Activated CD4-positive, CD25-positive, alpha-beta regulatory T cell treated with anti-CD3 and anti-CD28 coated beads, Interleukin-2, amount 50 U/mL, for 24 hours (primary cell): Measurements from ENCODE around the gene ENDOV.

Experiments used
- ATAC-seq, 2 donors: fragments of 150-1000 bp; cut with Tn5 transposase; one replicate each; pipeline ENCODE4 v1.10.0; 2021; ENCODE audit warnings: mild to moderate bottlenecking in 1 of 2, moderate library complexity in 1 of 2

ENDOV gene

DNA sequence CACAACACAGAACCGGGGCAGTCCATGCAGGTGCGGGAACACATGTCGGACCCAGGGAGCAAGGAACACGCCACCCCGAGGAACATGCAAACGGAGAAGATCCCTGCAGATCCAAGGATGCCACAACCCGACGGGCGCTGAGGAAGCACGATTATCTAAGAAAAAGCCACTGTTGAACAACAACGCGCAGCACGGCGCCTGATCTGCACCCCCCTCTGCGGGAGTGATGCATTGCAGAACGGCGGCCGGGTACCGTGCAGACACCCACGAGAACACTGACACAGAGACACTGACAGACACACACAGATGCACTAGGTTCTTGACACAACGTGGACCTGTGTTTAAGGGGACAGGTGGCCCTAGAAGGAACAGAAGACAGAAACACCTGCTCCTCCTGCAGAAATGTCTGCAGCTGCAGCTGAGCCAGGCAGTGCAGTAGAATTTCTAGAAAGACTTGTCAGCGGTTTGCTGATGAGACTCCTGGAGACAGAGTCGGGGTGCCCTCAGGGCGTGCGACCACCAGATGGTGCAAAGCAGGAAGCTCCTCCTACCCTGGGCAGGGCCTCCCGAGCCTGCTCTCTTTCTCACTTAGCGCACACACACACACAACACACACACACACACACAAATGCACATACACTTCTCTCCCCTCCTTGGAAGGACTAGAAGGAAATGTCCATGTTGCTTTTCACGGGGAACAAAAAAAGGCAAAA lies 54.0 kb downstream of the ENDOV start:
- ATAC-seq = no peak

GRCh38 chr17:80469667-80470066 lies 54.7 kb downstream of the ENDOV start:
- ATAC-seq = no peak

DNA sequence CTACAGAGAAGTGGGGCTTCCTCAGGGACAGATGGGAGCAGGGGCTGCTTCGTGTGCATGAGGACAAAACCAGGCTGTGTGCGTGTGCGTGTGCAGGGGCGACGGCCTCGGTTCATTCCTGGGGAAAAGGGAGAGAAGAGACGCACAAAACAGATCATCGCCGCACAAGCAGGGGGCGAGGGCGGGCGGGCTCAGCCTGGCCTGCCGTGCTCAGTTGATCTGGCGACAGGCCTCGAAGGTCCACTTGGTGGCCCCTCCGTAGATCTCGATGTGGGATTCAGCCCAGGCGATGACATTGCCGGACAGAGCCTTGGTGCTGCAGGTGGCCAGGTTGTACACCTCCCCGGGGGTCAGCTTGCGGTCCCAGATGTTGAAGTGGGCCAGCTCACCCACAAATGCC lies 55.6 kb downstream of the ENDOV start:
- no peak for ATAC-seq

GRCh38 chr17:80471922-80472321 lies 57.0 kb downstream of the ENDOV start:
- no peak for ATAC-seq

- ATAC-seq = no peak
Measured at GRCh38 chr17:80472996-80473395, 58.0 kb downstream of the ENDOV start.

DNA sequence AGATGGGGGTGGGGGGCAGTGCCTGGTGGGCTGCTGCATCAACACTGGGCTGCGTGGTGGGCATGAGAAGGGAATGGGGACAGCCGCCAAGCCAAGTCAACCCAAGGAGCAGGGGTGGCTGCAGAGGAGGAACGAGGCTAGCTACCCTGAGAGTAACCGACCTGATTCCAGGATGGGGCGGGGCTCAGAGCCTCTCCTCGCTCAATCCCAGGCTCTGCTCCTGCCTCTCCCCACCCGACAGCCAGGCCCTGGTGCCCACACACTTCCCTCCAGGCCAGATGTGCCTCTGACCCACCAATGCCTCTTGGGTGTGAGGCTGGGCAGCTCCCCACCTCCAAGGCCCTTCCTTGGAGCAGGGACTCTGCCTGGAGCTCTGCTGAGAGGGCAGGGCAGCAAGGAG lies 58.7 kb downstream of the ENDOV start:
- no peak for ATAC-seq

GRCh38 chr17:80474231-80474960 lies 59.4 kb downstream of the ENDOV start:
- ATAC-seq = no peak

DNA sequence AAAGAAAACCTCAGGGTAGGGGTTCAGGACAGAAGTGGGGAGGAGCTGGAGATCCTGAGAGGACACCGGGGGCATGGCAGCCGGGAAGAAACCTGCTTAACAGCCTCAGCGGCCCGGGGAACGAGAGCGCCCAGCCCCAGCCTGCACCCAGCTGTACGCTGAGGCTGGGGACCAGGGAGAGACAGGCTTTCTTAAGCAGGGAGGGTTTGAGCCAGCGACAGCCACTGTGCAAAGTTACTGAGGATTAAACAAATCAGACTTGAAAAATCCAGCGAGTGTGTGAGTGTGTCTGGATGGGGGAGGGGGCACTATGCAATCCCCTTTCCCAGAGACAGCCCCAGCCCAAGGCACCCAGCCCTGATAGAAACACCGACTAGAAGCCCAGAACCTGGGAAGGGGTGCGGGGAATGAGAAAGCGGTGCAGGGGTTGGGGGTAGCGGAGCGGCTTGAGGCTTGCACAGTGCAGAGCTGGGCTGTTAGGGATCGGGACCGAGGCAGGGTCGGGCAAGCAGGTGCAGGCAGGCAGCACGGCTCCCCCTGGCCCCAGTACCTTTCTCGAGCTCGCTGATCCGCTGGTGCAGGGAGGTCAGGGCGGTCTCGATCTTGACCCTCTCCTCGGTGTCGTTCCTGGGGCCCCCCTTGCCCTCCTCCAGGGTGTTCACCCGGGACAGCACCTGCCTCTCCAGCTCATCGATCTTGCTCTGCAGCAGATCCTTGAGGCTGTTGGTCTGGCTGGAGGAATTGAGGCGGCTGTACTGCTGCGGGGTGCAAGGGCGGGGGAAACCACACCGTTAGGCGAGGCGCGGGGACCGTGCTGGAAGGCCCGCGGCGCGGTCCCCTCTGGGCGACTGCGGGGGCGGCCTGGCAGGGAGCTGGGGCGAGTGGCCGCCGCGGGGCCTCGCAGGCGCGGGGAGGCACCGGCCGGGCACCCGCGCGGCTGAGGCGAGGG lies 60.3 kb downstream of the ENDOV start:
- ATAC-seq = peak; percentile 9 to 26

DNA sequence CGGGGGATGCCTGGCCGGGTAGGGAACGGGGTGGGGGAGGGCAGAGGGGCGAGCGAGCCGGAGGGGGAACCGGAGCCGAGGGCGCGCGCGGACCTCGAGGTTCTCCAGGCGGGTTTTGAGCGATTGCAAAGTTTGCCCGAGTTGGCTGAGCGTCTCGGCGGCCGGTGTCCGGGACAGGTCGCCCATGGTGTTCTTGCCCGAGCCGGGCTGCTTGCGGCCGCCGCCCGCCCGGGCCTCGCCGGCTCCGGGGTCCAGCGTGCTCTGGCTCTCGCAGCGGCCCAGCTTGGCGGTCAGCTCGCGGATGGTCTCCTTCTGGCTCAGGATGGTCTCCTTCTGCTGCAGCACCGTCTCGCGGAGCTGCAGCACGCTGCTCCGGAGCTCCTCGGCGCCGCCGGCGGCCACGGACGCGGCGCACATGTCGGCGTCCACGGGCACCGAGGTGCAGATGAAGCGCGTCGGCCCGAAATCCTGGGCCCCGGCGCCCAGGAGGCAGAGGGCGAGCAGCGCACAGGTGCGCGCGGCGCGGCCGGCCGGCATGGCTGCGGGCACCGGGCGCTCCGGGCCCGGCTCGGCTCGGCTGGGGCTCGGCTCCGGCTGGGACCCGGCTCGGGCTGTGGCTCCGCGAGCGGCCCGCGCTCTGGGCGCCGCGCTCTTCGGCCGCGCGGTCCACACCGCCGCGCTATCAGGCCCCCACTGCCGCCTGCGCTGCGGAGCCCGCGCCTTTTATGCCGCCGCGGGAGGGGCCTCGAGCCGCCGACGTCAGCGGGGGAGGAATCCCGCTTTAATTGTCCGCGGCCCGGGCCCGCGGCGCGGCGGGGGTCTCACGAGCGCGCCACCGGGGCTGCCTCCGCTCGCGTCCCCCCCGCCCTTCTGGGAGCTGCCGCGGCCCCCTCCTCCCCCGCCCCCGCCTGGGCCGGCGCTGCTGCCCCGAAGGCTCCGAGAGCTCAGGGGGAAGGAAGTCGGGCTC lies 61.2 kb downstream of the ENDOV start, which contains the start of gene NPTX1:
TSS of gene NPTX1 (minus strand) at position 698 of the 967 bp plus-strand sequence. CDS start at position 537, 161 bp downstream.
- ATAC-seq = peak; percentile 12 to 19

- no peak for ATAC-seq
Measured at GRCh38 chr17:80476877-80477646, 62.1 kb downstream of the ENDOV start.

- peak; percentile 30 to 48 for ATAC-seq
Measured at GRCh38 chr17:80477647-80478478, 62.9 kb downstream of the ENDOV start.

GRCh38 chr17:80478487-80479245 lies 63.7 kb downstream of the ENDOV start:
- ATAC-seq = no peak

DNA sequence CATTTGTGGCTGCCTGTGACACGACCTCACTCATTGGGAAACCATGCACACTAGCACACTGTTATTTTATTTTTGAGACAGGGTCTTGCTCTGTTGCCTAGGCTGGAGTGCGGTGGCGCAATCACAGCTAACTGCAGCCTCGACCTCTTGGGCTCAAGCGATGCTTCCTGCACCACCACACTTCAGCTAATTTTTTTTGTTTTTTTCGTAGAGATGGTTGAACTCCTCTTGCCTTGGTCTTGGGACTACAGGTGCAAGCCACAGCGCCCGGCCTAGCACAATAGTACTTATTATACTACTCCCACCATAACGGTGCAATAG lies 64.2 kb downstream of the ENDOV start:
- ATAC-seq = no peak

GRCh38 chr17:80480248-80480647 lies 65.3 kb downstream of the ENDOV start:
- no peak for ATAC-seq

GRCh38 chr17:80481284-80482057 lies 66.5 kb downstream of the ENDOV start:
- ATAC-seq = no peak

DNA sequence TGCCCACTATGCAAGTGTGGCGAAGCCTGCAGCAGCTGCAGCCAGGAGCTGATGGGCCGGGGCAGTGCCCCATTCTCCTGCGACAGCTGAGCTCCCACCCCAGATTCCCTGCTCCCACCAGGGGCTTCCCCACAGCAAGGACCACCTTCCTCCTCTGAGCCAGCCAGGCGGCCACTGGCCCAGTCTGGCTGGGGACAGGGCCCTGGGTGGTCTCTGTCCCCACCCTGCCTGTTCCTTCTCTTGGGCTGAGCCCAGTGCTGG lies 67.0 kb downstream of the ENDOV start:
- ATAC-seq = no peak

GRCh38 chr17:80482555-80483308 lies 67.8 kb downstream of the ENDOV start:
- no peak for ATAC-seq

GRCh38 chr17:80485846-80486245 lies 70.9 kb downstream of the ENDOV start:
- ATAC-seq = peak in 1 of 2 donors; percentile 36
